TTC549 (cell line): ENCODE measurements around the gene AP1G2.

Source experiments
- FAIRE-seq: peaks from 2 replicates; lab custom pipeline; 2012; peaks lifted over from hg19 to GRCh38; lab: Jason Lieb, UNC

AP1G2 gene

GRCh38 chr14:23556700-23557440 lies 10.7 kb downstream of the AP1G2 start:
- FAIRE-seq: no peak

- no peak for FAIRE-seq
Measured at GRCh38 chr14:23555882-23556699, 11.5 kb downstream of the AP1G2 start, which contains the start of gene THTPA. TSS of gene THTPA (plus strand) at chr14:23556271. CDS start at chr14:23556758, 487 bp downstream.

- no peak for FAIRE-seq
Measured at GRCh38 chr14:23555533-23555881, 12.1 kb downstream of the AP1G2 start.

- FAIRE-seq: no peak
Measured at GRCh38 chr14:23551266-23552028, 16.1 kb downstream of the AP1G2 start, which contains the start of gene ZFHX2. TSS of gene ZFHX2 (minus strand) at chr14:23551765. CDS start at chr14:23535325, 16,440 bp downstream.

- FAIRE-seq: no peak
Measured at GRCh38 chr14:23550812-23551265, 16.8 kb downstream of the AP1G2 start.

GRCh38 chr14:23550131-23550811 lies 17.3 kb downstream of the AP1G2 start:
- no peak for FAIRE-seq

GRCh38 chr14:23548351-23549318 lies 19.0 kb downstream of the AP1G2 start:
- no peak for FAIRE-seq

- FAIRE-seq: no peak
Measured at GRCh38 chr14:23547924-23548323, 19.7 kb downstream of the AP1G2 start.

GRCh38 chr14:23546450-23547035 lies 21.0 kb downstream of the AP1G2 start:
- FAIRE-seq: no peak

GRCh38 chr14:23545740-23546365 lies 21.7 kb downstream of the AP1G2 start:
- FAIRE-seq: no peak

GRCh38 chr14:23544511-23545447 lies 22.8 kb downstream of the AP1G2 start:
- FAIRE-seq: no peak

GRCh38 chr14:23543403-23543802 lies 24.2 kb downstream of the AP1G2 start:
- no peak for FAIRE-seq

- no peak for FAIRE-seq
Measured at GRCh38 chr14:23542261-23542660, 25.3 kb downstream of the AP1G2 start.

- FAIRE-seq: no peak
Measured at GRCh38 chr14:23540141-23540469, 27.5 kb downstream of the AP1G2 start.

GRCh38 chr14:23539248-23540140 lies 28.1 kb downstream of the AP1G2 start:
- no peak for FAIRE-seq

- no peak for FAIRE-seq
Measured at GRCh38 chr14:23538785-23539184, 28.8 kb downstream of the AP1G2 start.

- FAIRE-seq: no peak
Measured at GRCh38 chr14:23538050-23538718, 29.4 kb downstream of the AP1G2 start.
